ENCODE measurements around the gene IL24.
"Not testable (repeated sequence)": the region's sequence is repeated elsewhere in the genome, so short reads cannot be mapped to it uniquely, and the experiment has no call there.

- TF ChIP-seq, protein P1, sequence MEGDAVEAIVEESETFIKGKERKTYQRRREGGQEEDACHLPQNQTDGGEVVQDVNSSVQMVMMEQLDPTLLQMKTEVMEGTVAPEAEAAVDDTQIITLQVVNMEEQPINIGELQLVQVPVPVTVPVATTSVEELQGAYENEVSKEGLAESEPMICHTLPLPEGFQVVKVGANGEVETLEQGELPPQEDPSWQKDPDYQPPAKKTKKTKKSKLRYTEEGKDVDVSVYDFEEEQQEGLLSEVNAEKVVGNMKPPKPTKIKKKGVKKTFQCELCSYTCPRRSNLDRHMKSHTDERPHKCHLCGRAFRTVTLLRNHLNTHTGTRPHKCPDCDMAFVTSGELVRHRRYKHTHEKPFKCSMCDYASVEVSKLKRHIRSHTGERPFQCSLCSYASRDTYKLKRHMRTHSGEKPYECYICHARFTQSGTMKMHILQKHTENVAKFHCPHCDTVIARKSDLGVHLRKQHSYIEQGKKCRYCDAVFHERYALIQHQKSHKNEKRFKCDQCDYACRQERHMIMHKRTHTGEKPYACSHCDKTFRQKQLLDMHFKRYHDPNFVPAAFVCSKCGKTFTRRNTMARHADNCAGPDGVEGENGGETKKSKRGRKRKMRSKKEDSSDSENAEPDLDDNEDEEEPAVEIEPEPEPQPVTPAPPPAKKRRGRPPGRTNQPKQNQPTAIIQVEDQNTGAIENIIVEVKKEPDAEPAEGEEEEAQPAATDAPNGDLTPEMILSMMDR (optimal IDR thresholded peaks at IDR 0.05 in 1 of 3, IDR thresholded peaks at IDR 0.05 in 1 of 3, conservative IDR thresholded peaks at IDR 0.05 in 1 of 3; ENCODE audit: extremely low read depth in 1 of 3, insufficient read depth in 2 of 3, low read length in 3 of 3): not testable (repeated sequence)
- TF ChIP-seq EZH2 (IDR thresholded peaks at IDR 0.05; ENCODE audit: low read length): not testable (repeated sequence)
Observed at GRCh38 chr1:206923961-206924557, 26.8 kb downstream of the IL24 start.
